Muscle of leg (tissue), 11 donors: ENCODE results near the gene RBBP8. TPM values are rescaled to one million over a fixed set of nuclear protein-coding genes. Genes with fewer than 3 reads are reported as not detected.

ENCODE experiments used
- DNase-seq: peaks from one replicate; pipeline ENCODE4 v3.0.0; 2013
- H3K27ac ChIP-seq: one replicate; pipeline ENCODE4 v1.5.1; 2013; ENCODE audit warnings: mild to moderate bottlenecking, low read length, control low read depth
- H3K27me3 ChIP-seq: one replicate; pipeline ENCODE4 v1.6.1; 2013; ENCODE audit warnings: low read length; ENCODE audit not compliant: control insufficient read depth, insufficient read depth
- H3K36me3 ChIP-seq: one replicate; pipeline ENCODE4 v1.6.1; 2013; ENCODE audit warnings: low read length; ENCODE audit not compliant: control insufficient read depth, insufficient read depth
- H3K4me1 ChIP-seq: one replicate; pipeline ENCODE4 v1.6.1; 2013; ENCODE audit warnings: low read length; ENCODE audit not compliant: control insufficient read depth, insufficient read depth
- H3K4me3 ChIP-seq: one replicate; pipeline ENCODE4 v1.5.1; 2013; ENCODE audit warnings: low read length, control low read depth
- H3K9me3 ChIP-seq: replicated peaks from 2 replicates; pipeline ENCODE4 v1.6.1; 2013; ENCODE audit warnings: low read depth, low read length; ENCODE audit not compliant: control insufficient read depth
- WGBS: methylation state at CpG from one replicate; pipeline ENCODE4 v1.1.5; 2013; ENCODE audit warnings: missing lambda C conversion rate; ENCODE audit not compliant: insufficient coverage; 5-methylcytosine and 5-hydroxymethylcytosine counted together
- polyA plus RNA-seq, 8 donors: library from polyadenylated mRNA; unstranded; fragments of 120-200 nt; gene quantifications; one replicate each; pipeline versions ENCODE4 v1.2.1 to v1.2.3, GENCODE V29; 2013; ENCODE audit warnings: inconsistent platforms in 1 of 8, low replicate concordance in 1 of 8; ENCODE audit not compliant: insufficient read length in 8 of 8, insufficient read depth in 1 of 8
- total RNA-seq: library from RNA; stranded (reverse); fragments of 120-200 nt; gene quantifications from one replicate; pipeline ENCODE4 v1.2.4, GENCODE V29; 2013

The RBBP8 gene
- total and polyA plus RNA-seq, 9 donors: 9.5 to 21.3 (median 11.8) TPM

DNA sequence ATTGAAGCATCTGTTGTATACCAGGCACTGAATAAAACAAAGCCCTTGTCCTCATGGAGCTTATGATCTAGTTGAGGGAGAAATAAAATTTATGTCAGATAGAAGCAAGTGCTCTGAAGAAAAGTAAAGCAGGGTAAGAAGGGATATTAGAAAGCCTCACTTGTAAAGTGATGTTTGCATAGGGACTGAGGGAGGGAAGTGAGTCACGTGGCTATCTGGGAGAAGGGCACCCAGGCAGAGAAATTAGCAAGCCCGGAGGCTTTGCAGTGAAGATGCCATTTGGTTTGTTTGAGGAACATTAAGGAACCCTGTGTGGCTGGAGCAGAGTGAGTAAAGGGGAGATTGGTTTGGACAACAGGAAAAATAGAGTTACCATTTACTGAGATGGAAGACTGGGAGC lies 52.1 kb downstream of the RBBP8 start:
- WGBS: 100% methylated on average over 2 of the region's 2 CpGs

GRCh38 chr18:22987547-22988189 lies 54.5 kb downstream of the RBBP8 start:
- 80% methylated on average over 3 of the region's 3 CpGs for WGBS
- no peak for DNase-seq
- peaks cover 4% of the 10 kb centered on the region for H3K36me3 ChIP-seq

More for the DNA sequence above, 52.1 kb downstream of the RBBP8 start:
- Histone ChIP-seq H3K4me1 (no peaks in the 10 kb centered on the region), H3K36me3 (peaks cover 4% of the 10 kb centered on the region), H3K4me3 (no peak overlapping the region), H3K9me3 (no peaks in the 10 kb centered on the region), H3K27ac (no peak overlapping the region), H3K27me3 (no peaks in the 10 kb centered on the region)
- DNase-seq: no peak

DNA sequence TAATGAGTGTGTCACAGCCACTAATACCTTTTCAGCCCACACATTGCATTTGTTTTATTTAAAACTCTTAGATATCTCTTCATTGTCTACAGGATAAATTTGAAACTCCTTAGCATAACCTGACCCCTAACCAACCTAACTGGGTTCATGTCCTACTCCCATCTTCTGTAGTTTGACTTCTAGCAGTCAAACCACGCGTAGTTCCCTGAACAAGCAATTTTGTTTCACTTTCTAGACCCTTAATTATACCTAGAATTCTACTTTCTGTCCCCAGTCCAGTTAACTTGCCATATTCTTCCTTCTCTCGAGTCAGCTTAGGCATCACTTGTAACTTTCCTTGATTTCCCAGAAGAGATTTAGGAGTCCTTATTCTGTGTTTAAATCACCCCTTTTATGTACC lies 55.1 kb downstream of the RBBP8 start:
- Histone ChIP-seq H3K36me3 (peaks cover 4% of the 10 kb centered on the region), H3K27ac (no peak overlapping the region), H3K4me3 (no peak overlapping the region), H3K27me3 (no peaks in the 10 kb centered on the region), H3K9me3 (no peaks in the 10 kb centered on the region), H3K4me1 (no peaks in the 10 kb centered on the region)
- DNase-seq: no peak
- 100% methylated on average over 3 of the region's 3 CpGs for whole genome bisulfite sequencing

More at GRCh38 chr18:22987547-22988189, 54.5 kb downstream of the RBBP8 start:
- H3K9me3 ChIP-seq: no peaks in the 10 kb centered on the region
- no peaks in the 10 kb centered on the region for H3K4me1 ChIP-seq
- no peaks in the 10 kb centered on the region for H3K27me3 ChIP-seq
- H3K4me3 ChIP-seq: no peak overlapping the region
- H3K27ac ChIP-seq: no peak overlapping the region

- no peak for DNase-seq
- H3K27ac ChIP-seq: no peak overlapping the region
- H3K27me3 ChIP-seq: no peaks in the 10 kb centered on the region
- no CpG with 5 or more reads among the region's 3 CpGs for WGBS
- H3K36me3 ChIP-seq: no peaks in the 10 kb centered on the region
- no peaks in the 10 kb centered on the region for H3K9me3 ChIP-seq
- H3K4me1 ChIP-seq: no peaks in the 10 kb centered on the region
- H3K4me3 ChIP-seq: no peak overlapping the region
Measured at GRCh38 chr18:22998344-22998743, 65.2 kb downstream of the RBBP8 start.

GRCh38 chr18:22999212-22999611 lies 66.1 kb downstream of the RBBP8 start:
- Histone ChIP-seq H3K9me3 (no peaks in the 10 kb centered on the region), H3K4me3 (no peak overlapping the region), H3K4me1 (no peaks in the 10 kb centered on the region), H3K36me3 (no peaks in the 10 kb centered on the region), H3K27me3 (no peaks in the 10 kb centered on the region), H3K27ac (no peak overlapping the region)
- WGBS: 71% methylated on average over 1 of the region's 1 CpG
- DNase-seq: no peak

DNA sequence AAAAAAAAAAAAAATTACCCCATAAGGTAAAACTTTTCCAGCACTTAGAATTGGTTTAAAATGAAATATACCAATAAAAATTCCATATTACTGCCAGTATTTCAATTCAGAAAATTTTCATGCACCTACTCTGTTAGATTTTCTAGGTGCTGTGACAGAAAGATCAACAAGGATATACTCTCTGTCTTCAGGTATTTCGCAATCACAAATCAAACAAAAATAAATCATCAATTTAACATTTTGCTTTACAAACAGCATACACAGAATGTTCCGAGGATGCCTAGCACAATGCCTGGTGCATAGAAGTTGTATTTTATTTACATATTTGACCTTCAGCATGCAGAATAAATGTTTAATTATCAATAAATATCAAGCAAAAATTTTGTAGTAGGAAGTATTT lies 66.5 kb downstream of the RBBP8 start:
- no CpG with 5 or more reads among the region's 2 CpGs for WGBS
- Histone ChIP-seq H3K9me3 (no peaks in the 10 kb centered on the region), H3K27ac (no peak overlapping the region), H3K4me3 (no peak overlapping the region), H3K4me1 (no peaks in the 10 kb centered on the region), H3K36me3 (no peaks in the 10 kb centered on the region), H3K27me3 (no peaks in the 10 kb centered on the region)
- DNase-seq: no peak

DNA sequence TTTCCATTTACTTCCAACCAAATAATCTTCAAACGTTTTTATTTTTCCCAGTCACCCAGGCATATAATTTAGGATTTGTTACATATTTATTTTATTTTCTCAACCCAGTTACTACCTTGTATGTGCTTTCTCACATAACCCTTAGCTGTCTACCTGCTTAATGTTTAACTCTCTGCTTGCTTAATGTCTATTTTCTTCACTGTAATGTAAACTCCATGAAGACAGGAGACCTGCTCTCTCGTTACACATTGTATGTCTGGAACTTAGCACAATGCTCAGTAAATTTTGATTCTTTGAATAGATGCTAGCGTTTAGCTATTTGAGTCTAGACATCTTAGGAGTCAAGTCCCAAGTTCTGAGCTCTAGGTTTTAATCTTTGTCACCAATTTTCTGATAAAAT lies 70.2 kb downstream of the RBBP8 start:
- H3K27me3 ChIP-seq: no peaks in the 10 kb centered on the region
- H3K36me3 ChIP-seq: no peaks in the 10 kb centered on the region
- no peak overlapping the region for H3K27ac ChIP-seq
- no peak overlapping the region for H3K4me3 ChIP-seq
- no peaks in the 10 kb centered on the region for H3K4me1 ChIP-seq
- no peak for DNase-seq
- no CpG with 5 or more reads among the region's 3 CpGs for WGBS
- no peaks in the 10 kb centered on the region for H3K9me3 ChIP-seq

- Histone ChIP-seq H3K36me3 (no peaks in the 10 kb centered on the region), H3K4me1 (no peaks in the 10 kb centered on the region), H3K9me3 (no peaks in the 10 kb centered on the region), H3K4me3 (no peak overlapping the region), H3K27ac (no peak overlapping the region), H3K27me3 (no peaks in the 10 kb centered on the region)
- WGBS: no CpG with 5 or more reads among the region's 1 CpG
- no peak for DNase-seq
Measured at GRCh38 chr18:23012249-23012648, 79.1 kb downstream of the RBBP8 start.

DNA sequence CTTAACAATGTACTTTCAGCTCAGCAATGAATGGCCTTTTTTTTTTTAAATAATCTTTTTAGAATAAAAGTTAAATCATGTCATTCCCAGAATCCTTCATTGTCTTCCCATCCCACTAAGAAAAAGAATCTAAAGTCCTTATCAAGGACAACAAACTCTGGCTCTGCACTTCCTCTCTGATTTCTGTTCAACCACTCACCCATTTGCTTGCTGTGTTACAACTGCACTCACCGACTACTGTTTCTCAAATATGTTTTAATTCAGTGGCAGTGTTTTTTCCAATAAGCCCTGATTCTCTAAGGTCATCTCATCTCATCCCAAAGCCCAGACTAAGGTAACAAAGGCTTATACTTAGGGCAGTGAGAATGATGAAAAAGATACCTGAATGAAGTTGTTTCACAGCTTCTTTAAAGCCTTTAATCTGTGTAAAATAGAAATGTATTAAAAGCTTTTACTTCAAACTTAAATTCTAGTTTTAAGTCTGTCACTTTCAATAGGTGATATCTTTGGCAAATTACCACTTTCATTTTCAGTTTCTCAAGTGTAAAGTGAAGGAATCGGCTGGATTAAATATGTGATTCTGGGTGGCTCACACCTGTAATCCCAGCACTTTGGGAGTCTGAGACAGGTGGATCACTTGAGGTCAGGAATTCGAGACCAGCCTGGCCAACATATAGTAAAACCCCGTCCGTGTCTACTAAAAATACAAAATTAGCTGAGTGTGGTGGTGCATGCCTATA lies 87.6 kb downstream of the RBBP8 start:
- Histone ChIP-seq H3K4me3 (no peak overlapping the region), H3K27me3 (no peaks in the 10 kb centered on the region), H3K9me3 (no peaks in the 10 kb centered on the region), H3K36me3 (no peaks in the 10 kb centered on the region), H3K4me1 (no peaks in the 10 kb centered on the region), H3K27ac (no peak overlapping the region)
- no CpG with 5 or more reads among the region's 5 CpGs for WGBS
- DNase-seq: no peak

DNA sequence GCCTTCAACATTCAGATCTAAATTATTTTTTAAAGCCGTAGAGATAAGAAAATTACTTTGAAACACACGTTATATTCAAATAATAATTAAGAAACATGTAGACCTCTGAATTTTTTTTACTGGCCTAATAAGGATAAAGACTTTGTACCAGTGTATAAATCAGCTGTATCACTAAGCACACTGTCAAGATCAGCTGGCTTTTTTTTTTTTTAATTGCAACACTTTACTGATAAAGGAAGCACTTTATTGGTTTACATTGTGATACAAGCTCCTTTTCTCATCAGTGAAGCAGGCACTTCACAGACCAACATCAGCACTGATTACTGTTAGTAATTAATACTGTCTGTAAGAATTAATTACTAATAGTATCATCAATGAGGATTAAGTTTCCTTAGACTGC lies 88.5 kb downstream of the RBBP8 start:
- WGBS: no CpG with 5 or more reads among the region's 2 CpGs
- no peaks in the 10 kb centered on the region for H3K36me3 ChIP-seq

More for the DNA sequence above, 88.5 kb downstream of the RBBP8 start:
- no peaks in the 10 kb centered on the region for H3K9me3 ChIP-seq
- no peak for DNase-seq
- H3K4me1 ChIP-seq: no peaks in the 10 kb centered on the region
- no peak overlapping the region for H3K4me3 ChIP-seq
- H3K27me3 ChIP-seq: no peaks in the 10 kb centered on the region
- no peak overlapping the region for H3K27ac ChIP-seq
